Astrocyte (in vitro differentiated cells and primary cell): ENCODE results near the gene CLBA1. TPM values are rescaled to one million over a fixed set of nuclear protein-coding genes. Genes with fewer than 3 reads are reported as not detected.

Experiments
- DNase-seq: peaks from one replicate; pipeline ENCODE4 v3.0.0-alpha.2; 2010; ENCODE audit warnings: low read depth
- FAIRE-seq: peaks from 2 replicates; lab custom pipeline; 2011; peaks lifted over from hg19 to GRCh38; lab: Jason Lieb, UNC
- H2AFZ ChIP-seq: 2 replicates; pipeline ENCODE4 v1.6.0; 2012; ENCODE audit warnings: low read depth, low read length, inconsistent platforms
- H3K27ac ChIP-seq: 2 replicates; pipeline ENCODE4 v1.5.1; 2011; ENCODE audit warnings: low read depth, low read length, inconsistent platforms
- H3K27me3 ChIP-seq: 2 replicates; pipeline ENCODE4 v1.6.0; 2011; ENCODE audit warnings: low read length, inconsistent platforms; ENCODE audit not compliant: insufficient read depth
- H3K36me3 ChIP-seq: 2 replicates; pipeline ENCODE4 v1.5.1; 2011; ENCODE audit warnings: low read length, inconsistent platforms; ENCODE audit not compliant: insufficient read depth
- H3K4me1 ChIP-seq: 2 replicates; pipeline ENCODE4 v1.5.1; 2011; ENCODE audit warnings: low read length, inconsistent platforms; ENCODE audit not compliant: insufficient read depth
- H3K4me2 ChIP-seq: 2 replicates; pipeline ENCODE4 v1.6.0; 2012; ENCODE audit warnings: low read length, inconsistent platforms
- H3K4me3 ChIP-seq: 2 replicates; pipeline ENCODE4 v1.5.1; 2011; ENCODE audit warnings: low read depth, mild to moderate bottlenecking, low read length, inconsistent platforms; ENCODE audit not compliant: insufficient read depth
- H3K79me2 ChIP-seq: 2 replicates; pipeline ENCODE4 v1.6.0; 2012; ENCODE audit warnings: mild to moderate bottlenecking, low read length, inconsistent platforms; ENCODE audit not compliant: insufficient read depth
- H3K9ac ChIP-seq: 2 replicates; pipeline ENCODE4 v1.6.0; 2012; ENCODE audit warnings: mild to moderate bottlenecking, low read length, inconsistent platforms
- H3K9me3 ChIP-seq: 2 replicates; pipeline ENCODE4 v1.5.1; 2012; ENCODE audit warnings: low read depth, mild to moderate bottlenecking, low read length, inconsistent platforms; ENCODE audit not compliant: insufficient read depth
- H4K20me1 ChIP-seq: 2 replicates; pipeline ENCODE4 v1.6.0; 2012; ENCODE audit warnings: low read length, inconsistent platforms; ENCODE audit not compliant: insufficient read depth
- H3K27ac Mint-ChIP-seq: one replicate; pipeline ENCODE4 v1.8.0; 2021; ENCODE audit warnings: mild to moderate bottlenecking, mixed read lengths; ENCODE audit not compliant: unreplicated experiment
- H3K27me3 Mint-ChIP-seq: one replicate; pipeline ENCODE4 v1.8.0; 2021; ENCODE audit warnings: low read depth, mixed read lengths; ENCODE audit not compliant: unreplicated experiment
- H3K36me3 Mint-ChIP-seq: one replicate; pipeline ENCODE4 v1.8.0; 2021; ENCODE audit warnings: low read depth, mixed read lengths; ENCODE audit not compliant: unreplicated experiment
- H3K4me1 Mint-ChIP-seq: one replicate; pipeline ENCODE4 v1.8.0; 2021; ENCODE audit warnings: low read depth, mixed read lengths; ENCODE audit not compliant: unreplicated experiment
- H3K4me3 Mint-ChIP-seq: one replicate; pipeline ENCODE4 v1.8.0; 2021; ENCODE audit warnings: mild to moderate bottlenecking, moderate library complexity, mixed read lengths; ENCODE audit not compliant: unreplicated experiment
- H3K9me3 Mint-ChIP-seq: one replicate; pipeline ENCODE4 v1.8.0; 2021; ENCODE audit warnings: mild to moderate bottlenecking, mixed read lengths; ENCODE audit not compliant: unreplicated experiment
- CTCF ChIP-seq: IDR thresholded peaks from 2 replicates; pipeline ENCODE4 v1.5.1; 2011; ENCODE audit warnings: low read depth, mild to moderate bottlenecking, inconsistent platforms, low read length, moderate library complexity; ENCODE audit not compliant: insufficient read depth
- EZH2 ChIP-seq: IDR thresholded peaks from 2 replicates; pipeline ENCODE4 v1.6.1; 2012; ENCODE audit warnings: mild to moderate bottlenecking, low read length, inconsistent platforms; ENCODE audit not compliant: insufficient read depth
- total RNA-seq: library from RNA; stranded (reverse); gene quantifications from 2 replicates; pipeline ENCODE4 v1.2.1, GENCODE V29; 2021

Gene CLBA1
- total RNA-seq, 1 donor from 2014 or later = 6.3 TPM

- Mint-ChIP-seq H3K36me3 (no peaks in the 10 kb centered on the region), H3K9me3 (no peaks in the 10 kb centered on the region), H3K27me3 (peaks cover 5% of the 10 kb centered on the region), H3K4me3 (peak overlapping the region; percentile 40), H3K4me1 (peaks cover 15% of the 10 kb centered on the region), H3K27ac (no peak overlapping the region)
- H3K4me1 ChIP-seq = peaks cover 51% of the 10 kb centered on the region
- H3K27ac ChIP-seq = no peak overlapping the region
- peak overlapping the region; percentile 75 for H2AFZ ChIP-seq
- H3K79me2 ChIP-seq = peaks cover 7% of the 10 kb centered on the region
- H3K27me3 ChIP-seq = no peaks in the 10 kb centered on the region
- H3K9ac ChIP-seq = peak overlapping the region; percentile 55
- H3K4me2 ChIP-seq = peak overlapping the region; percentile 87
- peak; percentile 14 for DNase-seq
- H3K4me3 ChIP-seq = peak overlapping the region; percentile 16
- H4K20me1 ChIP-seq = peaks cover 26% of the 10 kb centered on the region
- no peaks in the 10 kb centered on the region for H3K36me3 ChIP-seq
- H3K9me3 ChIP-seq = no peaks in the 10 kb centered on the region
- no peak for FAIRE-seq
- TF ChIP-seq EZH2 (no peak), CTCF (no peak)
These were observed 18.0 kb upstream of the CLBA1 start for GRCh38 chr14:104967386-104968152.

GRCh38 chr14:104968153-104968527, 17.4 kb upstream of the CLBA1 start:
- Histone ChIP-seq H3K4me1 (peaks cover 57% of the 10 kb centered on the region), H3K9me3 (no peaks in the 10 kb centered on the region), H2AFZ (no peak overlapping the region), H3K4me3 (peak overlapping the region; percentile 25), H3K36me3 (no peaks in the 10 kb centered on the region), H3K79me2 (peaks cover 7% of the 10 kb centered on the region), H4K20me1 (peaks cover 26% of the 10 kb centered on the region), H3K27me3 (no peaks in the 10 kb centered on the region), H3K4me2 (peak overlapping the region; percentile 87), H3K27ac (no peak overlapping the region), H3K9ac (peak overlapping the region; percentile 55)
- no peaks in the 10 kb centered on the region for H3K36me3 Mint-ChIP-seq
- peak overlapping the region; percentile 40 for H3K4me3 Mint-ChIP-seq
- DNase-seq (peak; percentile 42), FAIRE-seq (no peak)
- no peak overlapping the region for H3K27ac Mint-ChIP-seq
- H3K4me1 Mint-ChIP-seq = peaks cover 15% of the 10 kb centered on the region
- TF ChIP-seq EZH2 = no peak
- TF ChIP-seq CTCF = no peak
- H3K27me3 Mint-ChIP-seq = peaks cover 5% of the 10 kb centered on the region
- no peaks in the 10 kb centered on the region for H3K9me3 Mint-ChIP-seq
